WTC11 (cell line): ENCODE data around the gene OSMR. TPM values are rescaled to one million over a fixed set of nuclear protein-coding genes. Genes with fewer than 3 reads are reported as not detected.

Experiments used
- ATAC-seq: fragments of 200-7000 bp; cut with Tn5 transposase; 2 replicates; pipeline ENCODE4 v1.10.0; 2021; ENCODE audit warnings: mild to moderate bottlenecking, moderate library complexity
- CTCF ChIA-PET: fragments of 300-600 bp; sonication (Branson Sonifier 250); formaldehyde crosslinking; loops from one replicate; lab custom pipeline; 2021; ENCODE audit warnings: antibody characterized with exemption; lab: Charles Lee
- POLR2A ChIA-PET: fragments of 350-600 bp; sonication (Branson Sonifier 250); formaldehyde crosslinking; loops from one replicate; lab custom pipeline; 2021; ENCODE audit warnings: antibody characterized with exemption; lab: Charles Lee
- DNase-seq: peaks from one replicate; pipeline ENCODE4 v3.0.0; 2021; ENCODE audit warnings: low spot score
- H3K27ac Mint-ChIP-seq: 2 replicates; pipeline ENCODE4 v1.8.0; 2021; ENCODE audit warnings: mixed read lengths
- H3K27me3 Mint-ChIP-seq: 2 replicates; pipeline ENCODE4 v1.8.0; 2021; ENCODE audit warnings: low read depth, mild to moderate bottlenecking, moderate library complexity, mixed read lengths
- H3K36me3 Mint-ChIP-seq: 2 replicates; pipeline ENCODE4 v1.8.0; 2021; ENCODE audit warnings: mixed read lengths
- H3K4me1 Mint-ChIP-seq: 2 replicates; pipeline ENCODE4 v1.8.0; 2022; ENCODE audit warnings: mixed read lengths
- H3K4me3 Mint-ChIP-seq: 2 replicates; pipeline ENCODE4 v1.8.0; 2021; ENCODE audit warnings: mild to moderate bottlenecking, moderate library complexity, mixed read lengths
- H3K9me3 Mint-ChIP-seq: 2 replicates; pipeline ENCODE4 v1.8.0; 2021; ENCODE audit warnings: mixed read lengths
- ATF1 ChIP-seq: sonication (generic); formaldehyde crosslinking; IDR thresholded peaks from 2 replicates; pipeline ENCODE4 v1.8.1; 2023; ENCODE audit warnings: mild to moderate bottlenecking, moderate library complexity, missing genetic modification reagents
- CDX4 ChIP-seq: fragments of 250-450 bp; sonication (Bioruptor Pico); IDR thresholded peaks from 2 replicates; pipeline ENCODE4 v1.9.0; 2021; ENCODE audit warnings: moderate library complexity, mild to moderate bottlenecking, inconsistent platforms, borderline replicate concordance
- CREB1 ChIP-seq: sonication (generic); formaldehyde crosslinking; IDR thresholded peaks from 2 replicates; pipeline ENCODE4 v1.8.0; 2023; ENCODE audit warnings: mild to moderate bottlenecking, missing genetic modification reagents
- CREM ChIP-seq: sonication (generic); formaldehyde crosslinking; IDR thresholded peaks from 2 replicates; pipeline ENCODE4 v1.8.1; 2022; ENCODE audit warnings: mild to moderate bottlenecking, missing genetic modification reagents, moderate library complexity
- ELF4 ChIP-seq: sonication (generic); formaldehyde crosslinking; IDR thresholded peaks from 2 replicates; pipeline ENCODE4 v1.8.1; 2022; ENCODE audit warnings: low read depth, mild to moderate bottlenecking, moderate library complexity, missing genetic modification reagents
- FOXK1 ChIP-seq: sonication (generic); formaldehyde crosslinking; IDR thresholded peaks from 2 replicates; pipeline ENCODE4 v1.8.0; 2022; ENCODE audit warnings: mild to moderate bottlenecking, moderate library complexity, missing genetic modification reagents
- FOXP1 ChIP-seq: sonication (generic); formaldehyde crosslinking; IDR thresholded peaks from 2 replicates; pipeline ENCODE4 v1.8.0; 2022; ENCODE audit warnings: missing genetic modification reagents, mild to moderate bottlenecking, moderate library complexity, borderline replicate concordance
- GABPB1 ChIP-seq: sonication (generic); formaldehyde crosslinking; IDR thresholded peaks from 2 replicates; pipeline ENCODE4 v1.8.1; 2023; ENCODE audit warnings: mild to moderate bottlenecking, missing genetic modification reagents
- HMGXB4 ChIP-seq: sonication (generic); formaldehyde crosslinking; IDR thresholded peaks from 2 replicates; pipeline ENCODE4 v1.8.1; 2023; ENCODE audit warnings: mild to moderate bottlenecking, moderate library complexity, missing genetic modification reagents
- IRF2 ChIP-seq: sonication (generic); formaldehyde crosslinking; IDR thresholded peaks from 2 replicates; pipeline ENCODE4 v1.8.0; 2022; ENCODE audit warnings: low read depth, missing genetic modification reagents, borderline replicate concordance
- MAX ChIP-seq: sonication (generic); formaldehyde crosslinking; IDR thresholded peaks from 2 replicates; pipeline ENCODE4 v1.8.0; 2022; ENCODE audit warnings: mild to moderate bottlenecking, missing genetic modification reagents
- MLX ChIP-seq: sonication (generic); formaldehyde crosslinking; IDR thresholded peaks from 2 replicates; pipeline ENCODE4 v1.8.1; 2023; ENCODE audit warnings: mild to moderate bottlenecking, missing genetic modification reagents, moderate library complexity
- MYBL2 ChIP-seq: sonication (generic); formaldehyde crosslinking; IDR thresholded peaks from 2 replicates; pipeline ENCODE4 v1.8.1; 2023; ENCODE audit warnings: mild to moderate bottlenecking, moderate library complexity, missing genetic modification reagents
- RELA ChIP-seq: sonication (generic); formaldehyde crosslinking; IDR thresholded peaks from 2 replicates; pipeline ENCODE4 v1.8.1; 2022; ENCODE audit warnings: missing genetic modification reagents, mild to moderate bottlenecking, borderline replicate concordance
- SMAD4 ChIP-seq: sonication (generic); formaldehyde crosslinking; IDR thresholded peaks from 2 replicates; pipeline ENCODE4 v1.8.0; 2022; ENCODE audit warnings: mild to moderate bottlenecking, missing genetic modification reagents
- ZNF121 ChIP-seq: sonication (generic); formaldehyde crosslinking; IDR thresholded peaks from 2 replicates; pipeline ENCODE4 v1.8.0; 2023; ENCODE audit warnings: missing genetic modification reagents
- ZNF281 ChIP-seq: sonication (generic); formaldehyde crosslinking; IDR thresholded peaks from 2 replicates; pipeline ENCODE4 v1.8.0; 2023; ENCODE audit warnings: mild to moderate bottlenecking, missing genetic modification reagents
- ZNF512 ChIP-seq: sonication (generic); formaldehyde crosslinking; IDR thresholded peaks from 2 replicates; pipeline ENCODE4 v1.8.1; 2022; ENCODE audit warnings: missing genetic modification reagents, borderline replicate concordance
- total RNA-seq: library from RNA; stranded (reverse); gene quantifications from 3 replicates; pipeline ENCODE4 v1.2.3, GENCODE V29; 2021
- TF ChIP-seq, protein P1 (sequence below): sonication (generic); formaldehyde crosslinking; conservative IDR thresholded peaks from 2 replicates; pipeline ENCODE4 v1.8.1; 2022; ENCODE audit warnings: mild to moderate bottlenecking, missing genetic modification reagents
- TF ChIP-seq, protein P2 (sequence below): sonication (generic); formaldehyde crosslinking; IDR thresholded peaks from 2 replicates; pipeline ENCODE4 v1.8.1; 2022; ENCODE audit warnings: mild to moderate bottlenecking, moderate library complexity, missing genetic modification reagents
- TF ChIP-seq, protein P3 (sequence below): sonication (generic); formaldehyde crosslinking; IDR thresholded peaks from 2 replicates; pipeline ENCODE4 v1.8.0; 2022; ENCODE audit warnings: mild to moderate bottlenecking, missing genetic modification reagents
- TF ChIP-seq, protein P4 (sequence below): sonication (generic); formaldehyde crosslinking; IDR thresholded peaks from 2 replicates; pipeline ENCODE4 v1.8.1; 2022; ENCODE audit warnings: mild to moderate bottlenecking, missing genetic modification reagents, moderate library complexity, borderline replicate concordance

OSMR gene
- total RNA-seq, 1 experiment from 2014 or later: 2.3 TPM

GRCh38 chr5:38874948-38875456 lies 29.2 kb downstream of the OSMR start (continued):
- TF ChIP-seq ZNF281 (CRISPR knock-in tag): no peak
- no peak for TF ChIP-seq CDX4 (CRISPR knock-in tag)
- no peak for TF ChIP-seq RELA (CRISPR knock-in tag)
- TF ChIP-seq MLX: no peak

GRCh38 chr5:38878391-38879077 lies 32.7 kb downstream of the OSMR start:
- Mint-ChIP-seq H3K4me1 (peaks cover 2% of the 10 kb centered on the region; the same call in 1 of the 2 replicates), H3K27ac (no peak overlapping the region)
- DNase-seq: no peak

More at GRCh38 chr5:38878391-38879077, 32.7 kb downstream of the OSMR start:
- no peak overlapping the region for H3K4me3 Mint-ChIP-seq
- no peak; the same call in 1 of the 2 replicates for ATAC-seq
- TF ChIP-seq HMGXB4 (CRISPR knock-in tag) (no peak), IRF2 (CRISPR knock-in tag) (no peak), ELF4 (CRISPR knock-in tag) (no peak), CREB1 (no peak), MAX (no peak), SMAD4 (CRISPR knock-in tag) (no peak), FOXP1 (CRISPR knock-in tag) (no peak), GABPB1 (no peak), FOXK1 (no peak), MYBL2 (CRISPR knock-in tag) (no peak), ZNF121 (CRISPR knock-in tag) (no peak), CREM (CRISPR knock-in tag) (no peak), ATF1 (no peak), ZNF512 (CRISPR knock-in tag) (no peak)
- TF ChIP-seq, protein P1, sequence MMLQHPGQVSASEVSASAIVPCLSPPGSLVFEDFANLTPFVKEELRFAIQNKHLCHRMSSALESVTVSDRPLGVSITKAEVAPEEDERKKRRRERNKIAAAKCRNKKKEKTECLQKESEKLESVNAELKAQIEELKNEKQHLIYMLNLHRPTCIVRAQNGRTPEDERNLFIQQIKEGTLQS (CRISPR knock-in tag): no peak
- TF ChIP-seq, protein P2, sequence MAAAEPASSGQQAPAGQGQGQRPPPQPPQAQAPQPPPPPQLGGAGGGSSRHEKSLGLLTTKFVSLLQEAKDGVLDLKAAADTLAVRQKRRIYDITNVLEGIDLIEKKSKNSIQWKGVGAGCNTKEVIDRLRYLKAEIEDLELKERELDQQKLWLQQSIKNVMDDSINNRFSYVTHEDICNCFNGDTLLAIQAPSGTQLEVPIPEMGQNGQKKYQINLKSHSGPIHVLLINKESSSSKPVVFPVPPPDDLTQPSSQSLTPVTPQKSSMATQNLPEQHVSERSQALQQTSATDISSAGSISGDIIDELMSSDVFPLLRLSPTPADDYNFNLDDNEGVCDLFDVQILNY (CRISPR knock-in tag): no peak
- TF ChIP-seq, protein P3, sequence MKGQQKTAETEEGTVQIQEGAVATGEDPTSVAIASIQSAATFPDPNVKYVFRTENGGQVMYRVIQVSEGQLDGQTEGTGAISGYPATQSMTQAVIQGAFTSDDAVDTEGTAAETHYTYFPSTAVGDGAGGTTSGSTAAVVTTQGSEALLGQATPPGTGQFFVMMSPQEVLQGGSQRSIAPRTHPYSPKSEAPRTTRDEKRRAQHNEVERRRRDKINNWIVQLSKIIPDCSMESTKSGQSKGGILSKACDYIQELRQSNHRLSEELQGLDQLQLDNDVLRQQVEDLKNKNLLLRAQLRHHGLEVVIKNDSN: no peak
- TF ChIP-seq, protein P4, sequence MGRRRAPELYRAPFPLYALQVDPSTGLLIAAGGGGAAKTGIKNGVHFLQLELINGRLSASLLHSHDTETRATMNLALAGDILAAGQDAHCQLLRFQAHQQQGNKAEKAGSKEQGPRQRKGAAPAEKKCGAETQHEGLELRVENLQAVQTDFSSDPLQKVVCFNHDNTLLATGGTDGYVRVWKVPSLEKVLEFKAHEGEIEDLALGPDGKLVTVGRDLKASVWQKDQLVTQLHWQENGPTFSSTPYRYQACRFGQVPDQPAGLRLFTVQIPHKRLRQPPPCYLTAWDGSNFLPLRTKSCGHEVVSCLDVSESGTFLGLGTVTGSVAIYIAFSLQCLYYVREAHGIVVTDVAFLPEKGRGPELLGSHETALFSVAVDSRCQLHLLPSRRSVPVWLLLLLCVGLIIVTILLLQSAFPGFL (CRISPR knock-in tag): no peak
- TF ChIP-seq, all 79 proteins: peak for 0
- CTCF ChIA-PET: no interaction called here
- POLR2A ChIA-PET: no interaction called here
- Mint-ChIP-seq H3K36me3 (peaks cover 6% of the 10 kb centered on the region; the same call in 1 of the 2 replicates), H3K27me3 (no peaks in the 10 kb centered on the region), H3K9me3 (no peaks in the 10 kb centered on the region)
